HepG2 (cell line): ENCODE results near the gene METTL4. TPM values are rescaled to one million over a fixed set of nuclear protein-coding genes. Genes with fewer than 3 reads are reported as not detected.

Experiments used
- ATAC-seq: fragments of 200-7000 bp; cut with Tn5 transposase; 3 replicates; pipeline ENCODE4 v1.9.1; 2020; ENCODE audit warnings: mild to moderate bottlenecking, moderate library complexity
- BruUV-seq: library from RNA; stranded (reverse); fragments of 400-500 nt; replicated peaks from 2 replicates; lab custom pipeline; 2021; lab: Mats Ljungman, UMichigan
- CTCF ChIA-PET: fragments of 300-600 bp; formaldehyde crosslinking; extraction: SDS; loops from one replicate; lab custom pipeline; 2021; ENCODE audit warnings: low total read pairs, inconsistent platforms, low intra/inter-chr PET ratio; lab: Yijun Ruan, JAX
- POLR2A ChIA-PET: fragments of 350-600 bp; sonication (Branson Sonifier 250); formaldehyde crosslinking; loops from one replicate; lab custom pipeline; 2020; ENCODE audit warnings: antibody characterized with exemption, inconsistent platforms; lab: Yijun Ruan, JAX
- DNase-seq: peaks from one replicate; pipeline ENCODE4 v3.0.0-alpha.2; 2015; ENCODE audit warnings: low spot score
- FAIRE-seq: peaks from 3 replicates; lab custom pipeline; 2011; peaks lifted over from hg19 to GRCh38; lab: Jason Lieb, UNC
- H2AFZ ChIP-seq: one replicate; pipeline ENCODE4 v1.6.1; 2011; ENCODE audit warnings: low read length, inconsistent platforms
- H3K27ac ChIP-seq: fragments of 300-600 bp; 3 replicates; pipeline ENCODE4 v1.8.0; 2011; ENCODE audit warnings: mixed run types, mild to moderate bottlenecking, mixed read lengths, low read length, inconsistent platforms; ENCODE audit not compliant: insufficient read depth; ENCODE audit errors: extremely low read length
- H3K27me3 ChIP-seq, 2 experiments: fragments of 200-600 bp in 1 of 2; 2 replicates in 1 of 2; 3 replicates in 1 of 2; pipeline versions ENCODE4 v1.6.0 to v1.8.0; 2011; ENCODE audit warnings: low read length in 2 of 2, mild to moderate bottlenecking in 2 of 2, moderate library complexity in 2 of 2, inconsistent platforms in 1 of 2; ENCODE audit not compliant: insufficient read depth in 2 of 2, control insufficient read depth in 1 of 2
- H3K36me3 ChIP-seq, 2 experiments: fragments of 200-600 bp in 1 of 2; replicated peaks in 1 of 2; 2 replicates in 1 of 2; 3 replicates in 1 of 2; pipeline versions ENCODE4 v1.5.1 to v1.8.0; 2011; ENCODE audit warnings: low read length in 2 of 2, inconsistent platforms in 1 of 2; ENCODE audit not compliant: insufficient read depth in 2 of 2, control insufficient read depth in 1 of 2
- H3K4me1 ChIP-seq: 2 replicates; pipeline ENCODE4 v1.5.1; 2012; ENCODE audit warnings: low read length, inconsistent platforms; ENCODE audit not compliant: insufficient read depth
- H3K4me2 ChIP-seq: 2 replicates; pipeline ENCODE4 v1.6.0; 2011; ENCODE audit warnings: low read depth, low read length, inconsistent platforms
- H3K4me3 ChIP-seq, 3 experiments: fragments of 200-600 bp in 1 of 3; sonication (generic), shearing (Covaris generic) in 1 of 3; replicated peaks in 1 of 3; 2 replicates each; pipeline ENCODE4 v1.5.1; 2011 to 2016; ENCODE audit warnings: low read length in 3 of 3, inconsistent platforms in 2 of 3, low read depth in 2 of 3, mild to moderate bottlenecking in 2 of 3, control low read depth in 1 of 3, mixed read lengths in 1 of 3; ENCODE audit not compliant: insufficient read depth in 1 of 3
- H3K79me2 ChIP-seq: one replicate; pipeline ENCODE4 v1.6.1; 2011; ENCODE audit warnings: low read length, inconsistent platforms; ENCODE audit not compliant: insufficient read depth
- H3K9ac ChIP-seq: 2 replicates; pipeline ENCODE4 v1.6.0; 2011; ENCODE audit warnings: mild to moderate bottlenecking, low read depth, low read length, inconsistent platforms; ENCODE audit not compliant: insufficient read depth
- H3K9me3 ChIP-seq: 2 replicates; pipeline ENCODE4 v1.5.1; 2012; ENCODE audit warnings: mild to moderate bottlenecking, low read length
- H4K20me1 ChIP-seq: 2 replicates; pipeline ENCODE4 v1.6.0; 2011; ENCODE audit warnings: inconsistent platforms, mild to moderate bottlenecking, low read length, moderate library complexity; ENCODE audit not compliant: insufficient read depth
- PAX8 ChIP-seq: sonication (generic); formaldehyde crosslinking; IDR thresholded peaks from 2 replicates; pipeline ENCODE4 v1.8.0; 2022; ENCODE audit warnings: mild to moderate bottlenecking, missing genetic modification reagents, borderline replicate concordance
- ZNF24 ChIP-seq: fragments of 450-650 bp; IDR thresholded peaks from 2 replicates; pipeline ENCODE4 v1.6.1; 2017; ENCODE audit warnings: antibody characterized with exemption, mild to moderate bottlenecking
- ZNF530 ChIP-seq: sonication (generic); formaldehyde crosslinking; IDR thresholded peaks from 2 replicates; pipeline ENCODE4 v1.5.0; 2020; ENCODE audit warnings: low read depth, mild to moderate bottlenecking, missing genetic modification reagents
- ZNF646 ChIP-seq: sonication (generic); formaldehyde crosslinking; IDR thresholded peaks from 2 replicates; pipeline ENCODE4 v1.9.0; 2021; ENCODE audit warnings: mild to moderate bottlenecking, missing genetic modification reagents
- WGBS: methylation state at CpG from one replicate; pipeline ENCODE4 v1.1.6; 2017; ENCODE audit warnings: low lambda C conversion rate; 5-methylcytosine and 5-hydroxymethylcytosine counted together
- in situ Hi-C: cut with HindIII; loops from 2 replicates; pipeline ENCODE4 v1.10.0; 2017; ENCODE audit warnings: low pct_unique_long_range_greater_than_20kb; ENCODE audit not compliant: extremely low pct_ligation_motif_present
- intact Hi-C: fragments of 100-400 bp; cut with micrococcal nuclease; formaldehyde crosslinking; loops from one replicate; pipeline ENCODE4 v1.10.0; 2022; ENCODE audit not compliant: unreplicated experiment
- polyA plus RNA-seq, 8 experiments: library from polyadenylated mRNA; depleted of rRNA in 3 of 8; stranded (reverse) in 7 of 8; unstranded in 1 of 8; fragments of >200 nt; fragmentation: Illumina TruSeq in 4 of 8; extraction: Trizol in 4 of 8; gene quantifications; 2 replicates each; pipeline versions ENCODE4 v1.2.1 to v1.2.3, GENCODE V29; 2011 to 2016; ENCODE audit warnings: low read depth in 4 of 8, missing spikeins in 1 of 8, mixed read lengths in 1 of 8; ENCODE audit not compliant: insufficient read depth in 1 of 8
- total RNA-seq, 5 experiments: library from RNA; depleted of rRNA; stranded (reverse); fragments of >200 nt; fragmentation: Illumina TruSeq; extraction: Trizol; gene quantifications; 2 replicates each; pipeline ENCODE4 v1.2.3, GENCODE V29; 2016; ENCODE audit warnings: low read depth in 1 of 5

METTL4 gene
- total and polyA plus RNA-seq, 2 of the 13 experiments (the other 11 are each of a cell fraction or from before 2014, with no cell fraction given) = 6.8 to 8.1 TPM

- POLR2A ChIA-PET = no interaction called here
- TF ChIP-seq ZNF24 (no peak), PAX8 (CRISPR knock-in tag) (no peak), ZNF646 (CRISPR knock-in tag) (no peak), ZNF530 (CRISPR knock-in tag) (no peak)
- TF ChIP-seq, all 625 proteins: peak for 0
- CTCF ChIA-PET = no interaction called here
- Histone ChIP-seq H2AFZ (no peak overlapping the region), H3K36me3 (no peaks in the 10 kb centered on the region), H3K4me2 (no peak overlapping the region), H4K20me1 (no peaks in the 10 kb centered on the region), H3K9me3 (no peaks in the 10 kb centered on the region), H3K27me3 (no peaks in the 10 kb centered on the region), H3K79me2 (no peaks in the 10 kb centered on the region), H3K27ac (no peak overlapping the region), H3K9ac (no peak overlapping the region), H3K4me3 (no peak overlapping the region), H3K4me1 (no peaks in the 10 kb centered on the region)
- in situ Hi-C loops (no loop called here), intact Hi-C loops (no loop called here)
- no TSS peak for BruUV-seq
- DNase-seq (no peak), ATAC-seq (no peak), FAIRE-seq (no peak)
- WGBS = 0% methylated on average over 1 of the region's 1 CpG
Measured at GRCh38 chr18:2513616-2514015, 57.7 kb downstream of the METTL4 start.
